AG08395 (cell line): ENCODE measurements around the gene USP15.
"Not testable (repeated sequence)": the region's sequence is repeated elsewhere in the genome, so short reads cannot be mapped to it uniquely, and the experiment has no call there.

ENCODE experiments used
- DNase-seq: peaks from one replicate; pipeline ENCODE4 v3.0.0; 2012; ENCODE audit warnings: mixed read lengths, low spot score

Gene USP15

GRCh38 chr12:62455429-62455828 lies 195.2 kb downstream of the USP15 start:
- not testable (repeated sequence) for DNase-seq

GRCh38 chr12:62458626-62459025 lies 198.4 kb downstream of the USP15 start:
- no peak for DNase-seq

GRCh38 chr12:62459976-62460375 lies 199.8 kb downstream of the USP15 start:
- DNase-seq: no peak

GRCh38 chr12:62461171-62461837 lies 201.1 kb downstream of the USP15 start:
- DNase-seq: not testable (repeated sequence)

- not testable (repeated sequence) for DNase-seq
Measured at GRCh38 chr12:62463252-62463651, 203.0 kb downstream of the USP15 start.
